Ovary (tissue), 9 donors: ENCODE measurements around the gene ORMDL2. TPM values are rescaled to one million over a fixed set of nuclear protein-coding genes. Genes with fewer than 3 reads are reported as not detected.

Source experiments
- DNase-seq, 5 donors: peaks; one replicate each; pipeline ENCODE4 v3.0.0-alpha.2; 2019 to 2020
- H3K27ac ChIP-seq, 2 donors: fragments of 200-600 bp; one replicate each; pipeline versions ENCODE4 v1.5.1 to v1.8.0; 2019 to 2022
- H3K27me3 ChIP-seq: fragments of 200-600 bp; one replicate; pipeline ENCODE4 v1.8.0; 2022
- H3K36me3 ChIP-seq: fragments of 200-600 bp; sonication (generic); one replicate; pipeline ENCODE4 v1.5.1; 2019
- H3K4me1 ChIP-seq: one replicate; pipeline ENCODE4 v1.8.1; 2013; ENCODE audit warnings: mild to moderate bottlenecking, moderate library complexity; ENCODE audit not compliant: insufficient read depth
- H3K4me3 ChIP-seq: fragments of 200-600 bp; sonication (generic); one replicate; pipeline ENCODE4 v1.5.1; 2017
- H3K9me3 ChIP-seq, 2 donors: fragments of 200-600 bp in 1 of 2; sonication (generic) in 1 of 2; one replicate each; pipeline versions ENCODE4 v1.5.1 to v1.8.1; 2013 to 2019; ENCODE audit warnings: mild to moderate bottlenecking in 1 of 2, moderate library complexity in 1 of 2
- EP300 ChIP-seq: sonication (generic); formaldehyde crosslinking; IDR thresholded peaks from one replicate; pipeline ENCODE4 v1.6.1; 2017; ENCODE audit warnings: antibody characterized with exemption
- POLR2A ChIP-seq: fragments of 450-650 bp; IDR thresholded peaks from one replicate; pipeline ENCODE4 v1.6.1; 2017; ENCODE audit warnings: antibody characterized with exemption, mild to moderate bottlenecking, moderate library complexity
- WGBS, 3 donors: extraction: QIAGEN DNeasy Blood & Tissue Kit in 1 of 3; methylation state at CpG; one replicate each; pipeline versions ENCODE4 v1.1.5 to v1.1.7; 2013 to 2017; 5-methylcytosine and 5-hydroxymethylcytosine counted together
- intact Hi-C, 4 donors: fragments of 100-400 bp; cut with DNase I; formaldehyde crosslinking; loops; one replicate each; pipeline versions ENCODE4 v1.11.0 to v1.15.1; 2022 to 2023
- polyA plus RNA-seq, 2 donors: library from polyadenylated mRNA; stranded (reverse); fragments of 200-250 nt in 1 of 2; fragments of 350-450 nt in 1 of 2; fragmentation: Illumina TruSeq in 1 of 2; extraction: RNeasy Lipid Tissue Mini Kit (QIAGEN cat#74804) in 1 of 2; gene quantifications; one replicate each; pipeline ENCODE4 v1.2.3, GENCODE V29; 2013 to 2014
- total RNA-seq, 7 donors: library from RNA; depleted of rRNA in 2 of 7; stranded (reverse); fragments of >200 nt in 2 of 7; fragmentation: NEBNext Ultra II Directional in 3 of 7; extraction: Animal tissue kit (Norgen Biotek cat#: 25700) in 3 of 7; gene quantifications; one replicate each; pipeline versions ENCODE4 v1.1.0 to v1.2.4, GENCODE V29; 2016 to 2023
- TF ChIP-seq, protein P1 (sequence below), 3 donors: fragments of 450-650 bp in 2 of 3; fragments of 200-600 bp in 1 of 3; IDR thresholded peaks; one replicate each; pipeline versions ENCODE4 v1.5.1 to v1.8.0; 2016 to 2022; ENCODE audit warnings: antibody characterized with exemption in 3 of 3, mild to moderate bottlenecking in 1 of 3
- donor health status: DM: no; HTN: no; CAD: no; lungs with moderate emphysema.
- donor health status: DM: no; HTN: no; CAD: no.
- donor health status: Bipolar disorder and iron deficiency.
- donor health status: DM: yes; HTN: yes; CAD: no.
- donor health status: DM: no; HTN: no; CAD: no.
- donor health status: DM: yes; HTN: yes; CAD: no.

Gene ORMDL2
- total and polyA plus RNA-seq, 9 donors = 8.6 to 38.9 (median 20.8) TPM

DNA sequence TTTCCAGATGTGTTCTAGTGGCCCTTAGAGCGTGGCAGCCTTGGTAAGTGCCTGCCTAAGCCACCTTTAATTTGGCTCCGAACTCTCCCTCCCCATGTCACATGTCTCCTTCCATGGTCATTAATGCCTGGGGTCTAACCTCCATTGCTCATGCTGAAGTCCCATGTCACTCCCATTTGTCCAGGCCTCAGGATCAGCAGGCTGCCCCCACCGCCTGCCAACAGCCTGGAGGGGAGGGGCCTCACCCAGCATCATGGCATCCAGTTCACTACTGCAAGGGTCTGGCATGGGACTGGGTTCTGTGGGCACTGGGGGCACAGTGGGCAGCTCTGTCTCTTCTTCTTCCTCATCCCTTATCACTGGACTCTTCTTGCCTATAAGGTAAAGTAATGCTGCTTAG, 20.5 kb downstream of the ORMDL2 start:
- DNase-seq = peak in 1 of 5 donors; percentile 16
- H3K9me3 ChIP-seq = no peaks in the 10 kb centered on the region
- H3K27me3 ChIP-seq = no peaks in the 10 kb centered on the region
- 90 to 93% (median 93%) methylated on average over 3 of the region's 3 CpGs for WGBS, 3 donors
- intact Hi-C loops = no loop called here
- no peak overlapping the region for H3K27ac ChIP-seq
- H3K4me3 ChIP-seq = no peak overlapping the region
- peaks cover 3% of the 10 kb centered on the region for H3K4me1 ChIP-seq
- no peaks in the 10 kb centered on the region for H3K36me3 ChIP-seq
- TF ChIP-seq EP300 = no peak
- TF ChIP-seq POLR2A = no peak
- TF ChIP-seq, protein P1, sequence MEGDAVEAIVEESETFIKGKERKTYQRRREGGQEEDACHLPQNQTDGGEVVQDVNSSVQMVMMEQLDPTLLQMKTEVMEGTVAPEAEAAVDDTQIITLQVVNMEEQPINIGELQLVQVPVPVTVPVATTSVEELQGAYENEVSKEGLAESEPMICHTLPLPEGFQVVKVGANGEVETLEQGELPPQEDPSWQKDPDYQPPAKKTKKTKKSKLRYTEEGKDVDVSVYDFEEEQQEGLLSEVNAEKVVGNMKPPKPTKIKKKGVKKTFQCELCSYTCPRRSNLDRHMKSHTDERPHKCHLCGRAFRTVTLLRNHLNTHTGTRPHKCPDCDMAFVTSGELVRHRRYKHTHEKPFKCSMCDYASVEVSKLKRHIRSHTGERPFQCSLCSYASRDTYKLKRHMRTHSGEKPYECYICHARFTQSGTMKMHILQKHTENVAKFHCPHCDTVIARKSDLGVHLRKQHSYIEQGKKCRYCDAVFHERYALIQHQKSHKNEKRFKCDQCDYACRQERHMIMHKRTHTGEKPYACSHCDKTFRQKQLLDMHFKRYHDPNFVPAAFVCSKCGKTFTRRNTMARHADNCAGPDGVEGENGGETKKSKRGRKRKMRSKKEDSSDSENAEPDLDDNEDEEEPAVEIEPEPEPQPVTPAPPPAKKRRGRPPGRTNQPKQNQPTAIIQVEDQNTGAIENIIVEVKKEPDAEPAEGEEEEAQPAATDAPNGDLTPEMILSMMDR (IDR thresholded peaks at IDR 0.05) = no peak

DNA sequence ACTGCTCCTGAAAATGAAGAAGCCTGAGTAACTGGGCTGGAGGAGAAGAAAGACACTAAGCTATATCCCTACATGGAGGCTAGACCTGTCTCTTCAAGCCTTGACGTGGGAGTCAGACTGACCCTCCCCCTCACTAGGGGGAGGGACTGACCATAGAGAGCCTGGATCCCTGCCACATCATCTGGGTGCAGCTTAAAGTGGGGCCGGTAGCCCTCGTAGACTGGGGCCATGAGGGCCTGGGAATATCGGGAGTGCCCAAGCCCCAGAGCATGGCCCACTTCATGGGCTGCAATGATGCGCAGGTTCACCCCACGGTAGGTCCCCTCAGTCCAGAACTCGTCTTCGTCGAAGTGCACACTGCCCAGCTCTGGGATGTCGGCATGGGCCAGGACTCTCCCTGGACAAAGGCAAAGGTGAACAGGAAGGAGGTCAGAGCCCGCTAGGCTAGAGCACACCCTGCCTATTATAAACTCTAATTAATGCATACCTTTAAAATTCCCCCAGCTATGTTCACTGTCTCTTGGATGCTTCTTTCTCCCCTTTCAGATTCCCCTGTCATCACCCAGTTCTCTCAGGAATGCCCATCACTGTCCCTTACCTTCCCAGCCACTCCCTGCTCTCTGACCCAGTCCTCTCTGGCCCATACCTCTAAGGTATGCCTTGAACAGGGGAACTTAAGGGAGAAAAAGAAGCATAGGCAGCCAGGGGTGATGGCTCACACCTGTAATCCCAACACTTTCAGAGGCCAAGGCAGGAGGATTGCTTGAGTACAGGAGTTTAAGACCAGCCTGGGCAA, 21.7 kb downstream of the ORMDL2 start:
- TF ChIP-seq, protein P1 (IDR thresholded peaks at IDR 0.05) = no peak
- TF ChIP-seq EP300 (no peak), POLR2A (no peak)
- no peaks in the 10 kb centered on the region for H3K36me3 ChIP-seq
- DNase-seq = peak in 1 of 5 donors; percentile 36
- H3K9me3 ChIP-seq = no peaks in the 10 kb centered on the region
- intact Hi-C loops = no loop called here
- WGBS, 3 donors = 67 to 69% (median 69%) methylated on average over 11 of the region's 11 CpGs
- no peaks in the 10 kb centered on the region for H3K27me3 ChIP-seq
- no peak overlapping the region for H3K4me3 ChIP-seq
- H3K27ac ChIP-seq = no peak overlapping the region
- H3K4me1 ChIP-seq = peaks cover 3% of the 10 kb centered on the region

DNA sequence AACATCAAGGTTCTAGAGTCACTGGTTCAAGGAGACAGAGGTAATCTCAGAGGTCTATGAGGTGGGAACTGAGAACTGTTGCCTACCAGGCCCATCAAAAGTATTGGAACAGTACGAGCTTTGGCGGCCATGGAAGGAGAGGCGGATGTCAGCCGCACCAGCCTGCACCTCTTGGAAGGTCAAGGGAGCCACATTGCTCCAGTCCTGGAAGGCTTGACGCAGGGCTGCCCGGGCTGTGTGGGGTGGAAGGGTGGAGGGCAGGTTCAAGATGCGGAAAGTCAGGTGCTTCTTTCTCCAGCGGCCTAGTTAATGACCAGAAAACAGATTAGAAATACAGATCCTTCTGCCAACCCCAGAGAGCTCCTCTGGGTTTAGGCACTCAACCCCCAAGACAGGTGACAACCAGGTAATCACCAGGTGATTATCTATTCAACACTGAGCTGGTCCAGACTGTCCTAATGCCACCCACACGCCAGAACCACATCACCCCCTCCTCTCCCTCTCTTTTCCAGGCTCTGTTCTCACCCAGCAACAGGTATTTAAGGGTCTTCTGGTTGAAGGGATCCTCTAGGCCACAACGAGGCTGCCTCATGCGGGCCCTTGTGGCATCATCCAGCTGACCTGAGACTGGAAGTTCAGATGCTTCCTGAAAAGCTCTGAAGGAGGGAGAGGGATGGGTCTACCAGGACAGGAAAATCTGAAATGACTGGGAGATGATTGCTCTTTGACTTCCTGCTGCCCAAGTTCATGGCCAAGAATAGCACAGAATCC, 22.9 kb downstream of the ORMDL2 start:
- Histone ChIP-seq H3K4me3 (no peak overlapping the region), H3K27ac (no peak overlapping the region), H3K4me1 (peaks cover 3% of the 10 kb centered on the region), H3K9me3 (no peaks in the 10 kb centered on the region), H3K36me3 (no peaks in the 10 kb centered on the region), H3K27me3 (no peaks in the 10 kb centered on the region)
- no peak for TF ChIP-seq EP300
- TF ChIP-seq, protein P1 (IDR thresholded peaks at IDR 0.05) = no peak
- no peak for TF ChIP-seq POLR2A
- intact Hi-C loops = no loop called here
- 81 to 90% (median 89%) methylated on average over 11 of the region's 11 CpGs for WGBS, 3 donors
- peak in 1 of 5 donors; percentile 18 for DNase-seq

DNA sequence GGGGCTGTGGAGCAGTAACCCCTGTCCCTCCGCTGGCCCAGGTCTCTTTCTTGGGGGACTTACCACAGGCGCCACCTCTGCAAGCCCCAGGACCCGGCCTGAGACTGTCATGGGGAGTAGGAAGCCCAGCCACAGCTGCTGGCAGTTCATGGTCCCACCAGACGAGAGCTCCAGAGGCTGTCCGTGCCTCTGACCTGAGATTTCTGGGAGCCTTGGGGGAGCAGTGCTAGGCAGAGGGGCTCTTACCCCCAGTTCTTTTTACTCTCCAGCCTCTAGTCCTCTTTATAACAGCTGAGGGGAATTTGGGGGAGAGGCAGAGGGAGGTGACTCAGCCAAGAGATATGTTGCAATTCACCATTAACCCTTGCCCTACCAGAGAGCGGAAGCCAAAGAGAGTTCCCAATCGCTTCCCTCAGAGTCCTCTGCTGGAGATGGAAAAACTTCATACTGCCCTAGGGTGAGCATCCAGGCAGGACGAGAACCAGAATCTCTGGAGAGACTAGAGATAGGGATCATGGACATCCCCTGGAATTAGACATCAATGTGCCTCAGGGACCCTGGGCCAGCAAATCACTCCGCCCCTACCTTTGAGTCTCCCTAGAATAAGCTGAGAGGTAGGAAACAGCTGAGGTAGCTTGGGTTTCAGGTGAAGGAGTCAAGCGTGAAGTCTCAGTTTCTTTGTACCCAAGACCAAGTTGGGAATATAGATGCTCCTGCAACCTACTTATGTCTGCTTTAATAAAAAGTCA, 25.0 kb downstream of the ORMDL2 start, which contains the start of gene MMP19:
Gene MMP19 (minus strand): TSS at position 256 of the 749 bp plus-strand sequence. CDS start 106 bp downstream, at position 150.
- intact Hi-C loops = no loop called here
- 22 to 28% (median 22%) methylated on average over 10 of the region's 10 CpGs for WGBS, 3 donors
- Histone ChIP-seq H3K4me3 (peak within 1 kb of the TSS; percentile 61), H3K4me1 (peaks cover 8% of the 10 kb centered on the region), H3K27ac (no peak within 1 kb of the TSS), H3K27me3 (no peaks in the 10 kb centered on the region), H3K9me3 (no peaks in the 10 kb centered on the region), H3K36me3 (no peaks in the 10 kb centered on the region)
- TF ChIP-seq POLR2A = peak; percentile 81
- TF ChIP-seq, protein P1 (IDR thresholded peaks at IDR 0.05) = peak in 1 of 3 donors; percentile 28
- TF ChIP-seq EP300 = no peak
- DNase-seq = peak in 4 of 5 donors; percentile 46 to 81 (median 54)
